HFF-Myc (cell line): Measurements from ENCODE around the gene TPI1.

ENCODE experiments used
- DNase-seq: peaks from one replicate; pipeline ENCODE4 v3.0.0-alpha.2; 2011; ENCODE audit warnings: low read depth; ENCODE audit errors: extremely low read depth
- H3K4me3 ChIP-seq: replicated peaks from 2 replicates; pipeline ENCODE4 v1.5.1; 2011; ENCODE audit warnings: low read depth, mild to moderate bottlenecking, control low read depth, low read length
- CTCF ChIP-seq: IDR thresholded peaks from 2 replicates; pipeline ENCODE4 v1.5.1; 2012; ENCODE audit warnings: mild to moderate bottlenecking, low read depth, low read length, control low read depth; ENCODE audit errors: missing control alignments

TPI1 gene

GRCh38 chr12:6867413-6868210 is at the start of gene TPI1:
Gene TPI1, plus strand, starts transcription at chr12:6867531. Its CDS starts 36 bp downstream, at chr12:6867567.
- DNase-seq = no peak
- H3K4me3 ChIP-seq = peak within 1 kb of the TSS; percentile 99
- TF ChIP-seq CTCF = no peak

- DNase-seq = no peak
- H3K4me3 ChIP-seq = no peak overlapping the region
- TF ChIP-seq CTCF = no peak
Observed at GRCh38 chr12:6817662-6818157, 49.6 kb upstream of the TPI1 start.

- no peak overlapping the region for H3K4me3 ChIP-seq
- DNase-seq = no peak
- no peak for TF ChIP-seq CTCF
Observed at GRCh38 chr12:6818222-6818621, 49.1 kb upstream of the TPI1 start.

GRCh38 chr12:6818645-6819044 is 48.7 kb upstream of the TPI1 start:
- TF ChIP-seq CTCF = no peak
- no peak overlapping the region for H3K4me3 ChIP-seq
- no peak for DNase-seq

- no peak overlapping the region for H3K4me3 ChIP-seq
- TF ChIP-seq CTCF = no peak
- DNase-seq = no peak
Observed at GRCh38 chr12:6819106-6820030, 48.0 kb upstream of the TPI1 start.

- H3K4me3 ChIP-seq = no peak overlapping the region
- no peak for TF ChIP-seq CTCF
- no peak for DNase-seq
Observed at GRCh38 chr12:6820166-6820565, 47.2 kb upstream of the TPI1 start.
